DND-41 (cell line): ENCODE results near the gene WNT11.

Experiments
- EZH2 ChIP-seq: IDR thresholded peaks from 3 replicates; pipeline ENCODE4 v1.6.1; 2012; ENCODE audit warnings: borderline replicate concordance, low read depth, mild to moderate bottlenecking, moderate library complexity, low read length, inconsistent platforms; ENCODE audit not compliant: severe bottlenecking
- TF ChIP-seq, protein P1 (sequence below): IDR thresholded peaks from 2 replicates; pipeline ENCODE4 v1.5.1; 2012; ENCODE audit warnings: borderline replicate concordance, low read length, moderate library complexity, mild to moderate bottlenecking; ENCODE audit not compliant: poor library complexity, severe bottlenecking; ENCODE audit errors: extremely low read depth

DNA sequence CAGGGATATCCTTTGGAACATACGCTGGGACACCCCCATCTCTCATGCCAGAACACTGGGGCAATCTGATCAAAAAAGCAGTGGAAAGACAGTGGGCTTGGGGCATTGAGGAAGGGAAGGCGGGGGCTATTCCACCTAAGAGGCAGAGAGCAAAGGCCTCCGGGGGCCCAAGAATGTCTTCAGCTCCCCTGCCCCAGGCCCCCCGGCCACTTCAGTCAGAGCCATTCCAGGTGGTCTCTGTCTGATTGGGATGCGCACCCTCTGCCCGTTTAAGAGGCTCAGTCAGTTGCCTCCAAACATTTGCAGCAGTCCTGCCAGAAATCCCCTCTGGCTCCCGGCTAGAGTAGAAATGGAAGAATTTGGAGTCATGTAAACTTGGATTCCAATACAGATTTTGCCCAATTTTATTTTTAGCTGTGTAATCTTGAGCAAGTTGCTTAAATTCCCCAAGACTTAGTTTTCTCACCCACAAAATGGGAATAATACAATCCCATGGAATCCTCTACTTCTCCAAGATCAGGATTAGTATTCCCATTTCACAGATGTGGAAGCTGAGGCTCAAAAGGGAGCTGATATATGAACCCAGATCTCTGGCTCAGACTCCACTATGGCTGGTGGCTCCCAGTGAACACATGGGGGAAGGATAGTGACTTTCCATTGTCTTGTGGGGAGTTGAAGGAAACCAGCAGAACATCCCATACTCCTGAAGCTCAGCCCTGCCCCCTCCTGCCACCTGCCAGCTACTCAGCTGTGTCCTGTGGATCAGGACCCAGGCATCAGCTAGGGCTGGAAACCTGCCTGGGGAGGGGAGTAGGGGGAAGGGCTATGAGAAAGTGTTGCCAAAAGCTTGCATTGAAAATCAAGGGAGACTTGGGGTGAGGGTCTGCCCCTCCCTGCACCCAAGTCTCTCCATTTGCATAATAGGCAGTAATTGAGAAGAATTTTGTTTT is 6.1 kb upstream of the WNT11 start:
- TF ChIP-seq EZH2 = no peak
- TF ChIP-seq, protein P1, sequence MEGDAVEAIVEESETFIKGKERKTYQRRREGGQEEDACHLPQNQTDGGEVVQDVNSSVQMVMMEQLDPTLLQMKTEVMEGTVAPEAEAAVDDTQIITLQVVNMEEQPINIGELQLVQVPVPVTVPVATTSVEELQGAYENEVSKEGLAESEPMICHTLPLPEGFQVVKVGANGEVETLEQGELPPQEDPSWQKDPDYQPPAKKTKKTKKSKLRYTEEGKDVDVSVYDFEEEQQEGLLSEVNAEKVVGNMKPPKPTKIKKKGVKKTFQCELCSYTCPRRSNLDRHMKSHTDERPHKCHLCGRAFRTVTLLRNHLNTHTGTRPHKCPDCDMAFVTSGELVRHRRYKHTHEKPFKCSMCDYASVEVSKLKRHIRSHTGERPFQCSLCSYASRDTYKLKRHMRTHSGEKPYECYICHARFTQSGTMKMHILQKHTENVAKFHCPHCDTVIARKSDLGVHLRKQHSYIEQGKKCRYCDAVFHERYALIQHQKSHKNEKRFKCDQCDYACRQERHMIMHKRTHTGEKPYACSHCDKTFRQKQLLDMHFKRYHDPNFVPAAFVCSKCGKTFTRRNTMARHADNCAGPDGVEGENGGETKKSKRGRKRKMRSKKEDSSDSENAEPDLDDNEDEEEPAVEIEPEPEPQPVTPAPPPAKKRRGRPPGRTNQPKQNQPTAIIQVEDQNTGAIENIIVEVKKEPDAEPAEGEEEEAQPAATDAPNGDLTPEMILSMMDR = no peak
